MG63 (cell line): ENCODE data around the gene IREB2. TPM values are rescaled to one million over a fixed set of nuclear protein-coding genes. Genes with fewer than 3 reads are reported as not detected.

ENCODE experiments used
- DNase-seq: peaks from one replicate; pipeline ENCODE4 v3.0.0-alpha.2; 2020
- H3K27me3 ChIP-seq: fragments of 250-450 bp; sonication (Bioruptor Pico); 2 replicates; pipeline ENCODE4 v1.5.1; 2020; ENCODE audit warnings: mild to moderate bottlenecking, moderate library complexity
- H3K36me3 ChIP-seq: fragments of 250-450 bp; sonication (Bioruptor Pico); 2 replicates; pipeline ENCODE4 v1.5.1; 2020; ENCODE audit warnings: mild to moderate bottlenecking, moderate library complexity
- H3K4me3 ChIP-seq: fragments of 250-450 bp; sonication (Bioruptor Pico); 2 replicates; pipeline ENCODE4 v1.5.1; 2020; ENCODE audit warnings: mild to moderate bottlenecking, moderate library complexity
- H3K9me3 ChIP-seq: fragments of 250-450 bp; sonication (Bioruptor Pico); 2 replicates; pipeline ENCODE4 v1.5.1; 2020; ENCODE audit warnings: mild to moderate bottlenecking, moderate library complexity
- total RNA-seq: library from RNA; depleted of rRNA; stranded (reverse); fragments of >200 nt; shearing (Covaris generic); gene quantifications from 2 replicates; pipeline ENCODE4 v1.2.3, GENCODE V29; 2014; ENCODE audit warnings: low replicate concordance

The IREB2 gene
- total RNA-seq, 1 experiment from 2014 or later, result 15.1 TPM

- Histone ChIP-seq H3K36me3 (peaks cover 85% of the 10 kb centered on the region), H3K27me3 (no peaks in the 10 kb centered on the region), H3K4me3 (no peak overlapping the region), H3K9me3 (no peaks in the 10 kb centered on the region)
- DNase-seq, result no peak
These were observed 8.5 kb downstream of the IREB2 start for GRCh38 chr15:78446551-78446950.

DNA sequence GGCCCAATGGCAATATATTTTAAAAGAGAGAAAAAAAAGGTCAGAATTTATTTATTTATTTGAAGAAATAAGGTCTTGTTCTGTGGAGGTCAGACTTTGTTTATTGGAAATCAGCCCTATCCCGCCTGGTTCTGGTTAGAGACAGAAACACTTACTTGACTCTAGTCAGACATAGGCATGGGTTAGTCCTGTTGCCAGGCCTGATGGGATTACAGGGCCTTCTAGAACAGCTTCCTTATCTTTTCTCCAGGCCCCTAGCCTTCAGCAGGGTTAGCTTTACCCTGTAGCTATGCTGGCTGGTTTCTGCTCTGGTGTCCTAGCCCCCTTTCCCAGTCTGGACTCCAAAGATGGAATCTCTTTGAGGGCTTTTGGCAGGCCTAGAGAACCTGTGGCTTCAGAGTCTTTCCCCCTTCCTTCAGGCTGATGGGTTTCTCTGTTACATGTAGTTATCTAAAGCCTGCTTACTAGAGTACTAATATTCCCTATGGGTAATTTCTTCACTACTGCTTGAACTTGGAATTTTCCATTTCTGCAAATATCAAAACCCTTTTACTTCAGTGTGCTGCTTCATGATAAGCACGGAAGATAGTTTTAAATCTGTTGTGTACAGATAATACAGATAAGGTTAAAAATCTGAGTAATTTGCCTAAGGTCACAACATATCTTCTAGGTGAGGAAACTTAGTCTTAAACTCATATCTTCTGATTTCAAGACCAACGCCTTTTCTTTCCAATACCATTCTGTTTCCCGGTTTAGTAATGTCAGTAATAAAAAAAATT is 10.6 kb downstream of the IREB2 start:
- no peak for DNase-seq
- Histone ChIP-seq H3K36me3 (peaks cover 74% of the 10 kb centered on the region), H3K9me3 (no peaks in the 10 kb centered on the region)

DNA sequence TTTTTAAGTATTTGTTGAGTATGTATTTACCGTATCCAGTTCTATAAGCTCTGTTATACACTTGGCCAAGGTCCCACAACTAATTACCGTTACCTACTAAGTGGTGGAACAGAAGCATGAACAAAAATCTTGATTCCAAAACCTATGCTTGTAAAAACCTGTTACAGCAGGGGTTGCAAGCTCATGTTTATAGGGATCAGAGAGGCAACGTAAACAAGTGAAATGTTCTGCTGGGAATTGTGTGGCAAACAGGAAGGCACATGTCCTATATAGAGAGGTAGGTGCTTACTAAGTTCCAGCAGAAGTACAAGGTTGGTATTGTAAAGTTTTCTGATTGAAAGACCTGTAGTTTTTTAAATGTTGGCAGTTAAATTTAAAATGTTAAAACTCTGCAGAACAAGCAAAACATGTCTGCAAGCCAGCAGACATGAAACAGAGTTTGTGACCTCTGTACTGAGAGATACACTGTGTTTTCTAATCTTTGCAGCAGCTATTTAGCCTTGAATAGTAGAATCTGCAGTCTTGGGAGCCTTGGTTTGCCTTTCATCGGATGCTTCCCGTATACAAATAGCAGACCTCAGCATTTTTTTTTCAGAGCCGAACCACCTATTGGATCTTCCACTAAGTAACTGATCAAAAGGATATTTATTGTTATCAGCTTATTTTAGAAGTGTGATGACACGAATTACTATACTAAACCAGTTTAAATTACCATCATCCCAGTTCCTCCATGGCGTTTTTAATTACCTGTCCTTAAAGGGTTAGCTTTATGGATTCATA is 11.4 kb downstream of the IREB2 start:
- H3K27me3 ChIP-seq, result no peaks in the 10 kb centered on the region
- no peaks in the 10 kb centered on the region for H3K9me3 ChIP-seq
- no peak overlapping the region for H3K4me3 ChIP-seq
- H3K36me3 ChIP-seq, result peaks cover 68% of the 10 kb centered on the region
- no peak for DNase-seq

More for the DNA sequence above, 10.6 kb downstream of the IREB2 start:
- H3K27me3 ChIP-seq, result no peaks in the 10 kb centered on the region
- no peak overlapping the region for H3K4me3 ChIP-seq

GRCh38 chr15:78450285-78450858 is 12.4 kb downstream of the IREB2 start:
- H3K9me3 ChIP-seq, result no peaks in the 10 kb centered on the region
- H3K4me3 ChIP-seq, result no peak overlapping the region
- H3K27me3 ChIP-seq, result no peaks in the 10 kb centered on the region
- H3K36me3 ChIP-seq, result peaks cover 60% of the 10 kb centered on the region
- DNase-seq, result no peak

DNA sequence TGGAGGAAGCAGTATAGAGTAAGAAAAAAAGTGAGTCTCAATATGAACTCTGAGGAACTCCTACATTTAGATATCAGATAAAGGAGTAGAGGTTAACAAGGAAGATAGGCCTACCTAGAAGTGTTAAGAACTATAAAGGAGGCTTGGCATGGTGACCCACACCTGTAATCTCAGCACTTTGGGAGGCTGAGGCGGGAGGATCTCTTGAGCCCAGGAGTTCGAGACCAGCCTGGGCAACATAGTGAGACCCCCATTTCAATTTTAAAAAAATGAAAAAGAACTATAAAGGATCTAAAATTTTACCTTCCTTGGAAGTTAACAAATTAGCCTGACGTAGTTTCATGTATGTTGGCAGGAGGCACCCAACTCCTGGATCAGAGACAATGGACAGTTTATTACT is 14.5 kb downstream of the IREB2 start:
- peaks cover 44% of the 10 kb centered on the region for H3K36me3 ChIP-seq
- H3K9me3 ChIP-seq, result peaks cover 1% of the 10 kb centered on the region
- H3K27me3 ChIP-seq, result no peaks in the 10 kb centered on the region
- DNase-seq, result no peak
- no peak overlapping the region for H3K4me3 ChIP-seq

- Histone ChIP-seq H3K36me3 (peaks cover 47% of the 10 kb centered on the region), H3K4me3 (no peak overlapping the region), H3K27me3 (no peaks in the 10 kb centered on the region), H3K9me3 (peaks cover 2% of the 10 kb centered on the region)
- no peak for DNase-seq
These were observed 15.4 kb downstream of the IREB2 start for GRCh38 chr15:78453447-78453846.

DNA sequence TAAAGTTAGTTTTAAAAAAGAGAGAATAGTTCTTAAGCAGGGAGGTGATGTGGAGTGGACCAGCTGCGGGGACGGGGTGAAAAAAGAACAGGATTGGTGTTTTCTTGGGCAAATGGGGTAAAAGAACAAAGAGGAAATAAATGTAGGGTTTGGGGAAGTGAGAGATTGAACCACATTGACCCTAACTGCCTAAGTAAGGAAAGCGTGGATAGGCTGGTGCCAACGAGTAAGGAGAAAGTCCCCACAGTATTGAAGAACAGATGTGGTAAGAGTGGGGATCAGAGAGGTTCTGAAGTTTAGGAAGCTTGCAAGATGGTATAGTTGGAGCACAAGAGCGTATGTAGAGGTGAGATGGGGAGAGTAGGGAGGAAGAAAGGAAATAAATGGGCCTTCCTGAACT is 17.0 kb downstream of the IREB2 start:
- DNase-seq, result no peak
- Histone ChIP-seq H3K9me3 (peaks cover 2% of the 10 kb centered on the region), H3K36me3 (peaks cover 32% of the 10 kb centered on the region), H3K4me3 (no peak overlapping the region), H3K27me3 (no peaks in the 10 kb centered on the region)

- no peaks in the 10 kb centered on the region for H3K27me3 ChIP-seq
- peaks cover 28% of the 10 kb centered on the region for H3K36me3 ChIP-seq
- H3K9me3 ChIP-seq, result peaks cover 2% of the 10 kb centered on the region
- DNase-seq, result no peak
- H3K4me3 ChIP-seq, result no peak overlapping the region
These were observed 17.7 kb downstream of the IREB2 start for GRCh38 chr15:78455749-78456148.

GRCh38 chr15:78456426-78456825 is 18.4 kb downstream of the IREB2 start:
- H3K27me3 ChIP-seq, result no peaks in the 10 kb centered on the region
- peaks cover 2% of the 10 kb centered on the region for H3K9me3 ChIP-seq
- H3K4me3 ChIP-seq, result no peak overlapping the region
- H3K36me3 ChIP-seq, result peaks cover 29% of the 10 kb centered on the region
- no peak for DNase-seq

- Histone ChIP-seq H3K4me3 (no peak overlapping the region), H3K36me3 (peaks cover 25% of the 10 kb centered on the region), H3K9me3 (peaks cover 2% of the 10 kb centered on the region), H3K27me3 (no peaks in the 10 kb centered on the region)
- DNase-seq, result peak; percentile 40
These were observed 19.1 kb downstream of the IREB2 start for GRCh38 chr15:78457101-78457500.

GRCh38 chr15:78460737-78461136 is 22.7 kb downstream of the IREB2 start:
- Histone ChIP-seq H3K9me3 (peaks cover 2% of the 10 kb centered on the region), H3K4me3 (no peak overlapping the region), H3K27me3 (no peaks in the 10 kb centered on the region), H3K36me3 (peaks cover 52% of the 10 kb centered on the region)
- DNase-seq, result no peak

DNA sequence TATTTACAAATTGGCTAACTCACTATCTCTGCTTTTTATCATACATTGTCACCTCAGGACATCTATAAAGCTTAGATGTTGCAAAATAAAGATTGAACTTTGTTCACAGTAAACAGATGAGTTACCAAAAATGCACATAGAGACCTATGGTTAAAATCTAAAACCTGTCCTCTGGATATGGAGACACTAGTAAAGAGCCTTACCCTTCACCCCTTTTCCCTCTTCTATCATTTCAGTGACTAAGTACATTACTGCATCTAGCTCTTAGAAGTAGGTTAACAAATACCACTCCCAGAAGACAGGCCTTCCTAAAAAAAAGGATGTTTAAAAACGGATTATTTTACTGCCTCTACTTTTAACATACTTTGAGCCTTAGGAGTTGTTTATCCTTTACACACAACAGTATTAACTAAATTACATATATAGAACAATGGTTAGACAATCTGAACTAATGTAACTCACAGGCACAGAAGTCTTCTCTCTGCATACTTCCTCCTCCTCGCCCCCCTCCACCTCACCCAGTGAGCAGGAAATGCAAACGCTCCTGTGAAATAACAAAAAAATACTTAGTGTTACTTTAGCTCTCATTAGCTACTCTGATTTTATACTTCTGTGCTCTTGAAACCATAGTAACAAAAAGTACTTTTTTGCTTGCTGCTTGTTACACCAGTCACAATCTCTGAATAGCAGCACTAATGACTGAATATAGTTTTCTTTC is 23.3 kb downstream of the IREB2 start:
- Histone ChIP-seq H3K27me3 (no peaks in the 10 kb centered on the region), H3K4me3 (no peak overlapping the region), H3K36me3 (peaks cover 58% of the 10 kb centered on the region), H3K9me3 (peaks cover 2% of the 10 kb centered on the region)
- no peak for DNase-seq

DNA sequence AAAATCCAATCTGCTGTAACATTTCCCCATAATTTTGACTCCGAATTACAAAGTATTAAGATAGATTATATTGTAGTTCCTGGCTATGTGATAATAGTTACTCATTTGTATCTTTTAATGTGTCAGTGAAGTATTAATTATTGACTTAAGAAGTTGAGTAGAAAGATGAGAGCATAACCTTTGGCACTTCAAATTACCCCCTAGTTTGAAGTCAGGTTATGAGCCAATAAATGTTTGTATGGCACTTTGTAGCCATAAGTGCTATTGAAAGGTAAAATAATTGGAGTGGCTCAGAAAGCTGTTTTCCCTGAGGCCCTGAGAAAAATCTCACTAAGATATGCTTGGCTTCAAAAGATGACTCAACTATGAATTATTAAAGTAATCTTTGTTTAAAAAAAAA is 31.0 kb downstream of the IREB2 start:
- H3K27me3 ChIP-seq, result no peaks in the 10 kb centered on the region
- H3K36me3 ChIP-seq, result peaks cover 92% of the 10 kb centered on the region
- H3K9me3 ChIP-seq, result no peaks in the 10 kb centered on the region
- no peak for DNase-seq
- no peak overlapping the region for H3K4me3 ChIP-seq

- H3K9me3 ChIP-seq, result no peaks in the 10 kb centered on the region
- DNase-seq, result no peak
- H3K4me3 ChIP-seq, result no peak overlapping the region
- H3K36me3 ChIP-seq, result peaks cover 71% of the 10 kb centered on the region
- H3K27me3 ChIP-seq, result no peaks in the 10 kb centered on the region
These were observed 39.3 kb downstream of the IREB2 start for GRCh38 chr15:78477295-78477694.

GRCh38 chr15:78479650-78480049 is 41.6 kb downstream of the IREB2 start:
- Histone ChIP-seq H3K27me3 (no peaks in the 10 kb centered on the region), H3K9me3 (no peaks in the 10 kb centered on the region), H3K4me3 (no peak overlapping the region), H3K36me3 (peaks cover 71% of the 10 kb centered on the region)
- no peak for DNase-seq

DNA sequence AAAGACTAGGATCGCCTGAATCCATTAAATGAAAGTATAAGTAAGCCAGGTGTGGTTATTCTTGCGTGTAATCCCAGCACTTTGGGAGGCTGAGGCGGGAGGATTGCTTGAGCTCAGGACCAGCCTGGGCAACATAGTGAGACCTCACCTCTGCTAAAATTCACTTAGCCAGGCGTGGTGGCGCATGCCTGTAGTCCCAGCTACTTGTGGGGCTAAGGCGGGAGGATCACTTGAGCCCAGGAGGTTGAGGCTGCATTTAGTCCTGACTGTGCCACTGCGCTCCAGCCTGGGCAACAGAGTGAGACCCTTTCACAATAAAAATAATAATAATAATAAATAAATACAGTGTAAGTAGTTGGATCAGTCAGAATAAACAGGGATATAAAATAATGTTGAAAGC is 43.9 kb downstream of the IREB2 start:
- H3K27me3 ChIP-seq, result no peaks in the 10 kb centered on the region
- H3K36me3 ChIP-seq, result peaks cover 75% of the 10 kb centered on the region
- DNase-seq, result no peak
- no peaks in the 10 kb centered on the region for H3K9me3 ChIP-seq
- no peak overlapping the region for H3K4me3 ChIP-seq

GRCh38 chr15:78492872-78493271 is 54.9 kb downstream of the IREB2 start:
- DNase-seq, result no peak
- Histone ChIP-seq H3K9me3 (no peaks in the 10 kb centered on the region), H3K4me3 (no peak overlapping the region), H3K36me3 (peaks cover 95% of the 10 kb centered on the region), H3K27me3 (no peaks in the 10 kb centered on the region)
